ENCODE data around the gene ADAMTS6.
"Not testable (repeated sequence)": the region's sequence is repeated elsewhere in the genome, so short reads cannot be mapped to it uniquely, and the experiment has no call there.

The ADAMTS6 gene

DNA sequence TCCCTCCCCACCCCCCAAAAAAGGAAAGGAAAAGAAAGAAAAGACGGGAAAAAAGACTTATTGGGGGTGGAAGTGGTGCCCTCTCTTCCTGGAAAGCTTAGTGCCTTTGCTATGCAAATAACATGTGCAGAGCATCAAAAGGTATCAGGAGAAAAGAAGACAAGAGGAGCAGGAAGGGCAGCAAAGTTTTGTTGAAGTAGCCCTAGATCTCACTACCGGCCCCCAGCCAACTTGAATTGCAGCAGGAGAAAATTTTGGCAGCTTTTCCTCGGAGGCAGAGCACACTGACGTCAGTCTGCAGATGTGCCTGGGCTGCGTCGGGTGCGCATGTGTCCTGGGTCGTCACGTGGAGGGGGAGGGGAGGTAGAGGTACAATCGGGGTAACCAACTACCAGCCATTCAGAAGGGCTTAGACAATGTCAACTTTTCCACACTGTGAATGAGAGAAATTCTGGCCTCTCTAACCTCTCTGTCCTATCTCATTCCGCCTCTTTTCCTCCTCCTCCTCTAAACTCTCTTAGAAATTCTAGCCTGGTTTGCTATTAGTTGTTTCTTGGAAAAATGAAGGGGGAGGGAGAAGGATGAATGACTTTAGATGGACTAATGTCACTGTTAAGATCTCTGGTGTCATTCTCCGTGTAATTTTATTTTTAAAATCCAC is at the start of gene ADAMTS6:
TSS of gene ADAMTS6 (minus strand) at position 286 of the 661 bp plus-strand sequence. CDS start 8,247 bp downstream, outside the sequence.
- in situ Hi-C loops (cut with MboI; ENCODE audit: low sequenced_read_pairs): no loop called here

- in situ Hi-C loops (cut with MboI; ENCODE audit: low sequenced_read_pairs): no loop called here
Measured at GRCh38 chr5:65530904-65531303, 49.2 kb upstream of the ADAMTS6 start.

DNA sequence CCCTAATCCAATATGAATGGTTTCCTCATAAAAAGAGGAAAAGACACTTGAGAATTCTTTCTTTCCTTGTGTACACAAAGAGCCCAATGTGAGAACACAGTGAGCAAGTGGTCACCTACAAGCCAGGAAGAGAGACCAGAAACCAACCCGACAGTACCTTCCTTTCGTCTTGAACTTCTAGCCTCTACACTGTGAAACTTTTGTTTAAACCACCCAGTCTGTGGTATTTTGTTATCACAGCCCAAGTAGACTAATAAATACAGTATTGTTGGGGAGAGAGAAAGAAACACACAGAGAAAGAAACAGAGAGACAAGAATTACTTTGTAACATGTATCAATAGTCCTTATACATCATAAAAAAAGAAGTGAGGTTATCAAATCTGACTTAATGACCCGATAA is 44.0 kb upstream of the ADAMTS6 start:
- in situ Hi-C loops (cut with MboI; ENCODE audit: low sequenced_read_pairs): no loop called here

GRCh38 chr5:65512170-65512937 is 30.6 kb upstream of the ADAMTS6 start:
- in situ Hi-C loops (cut with MboI; ENCODE audit: low sequenced_read_pairs): no loop called here

DNA sequence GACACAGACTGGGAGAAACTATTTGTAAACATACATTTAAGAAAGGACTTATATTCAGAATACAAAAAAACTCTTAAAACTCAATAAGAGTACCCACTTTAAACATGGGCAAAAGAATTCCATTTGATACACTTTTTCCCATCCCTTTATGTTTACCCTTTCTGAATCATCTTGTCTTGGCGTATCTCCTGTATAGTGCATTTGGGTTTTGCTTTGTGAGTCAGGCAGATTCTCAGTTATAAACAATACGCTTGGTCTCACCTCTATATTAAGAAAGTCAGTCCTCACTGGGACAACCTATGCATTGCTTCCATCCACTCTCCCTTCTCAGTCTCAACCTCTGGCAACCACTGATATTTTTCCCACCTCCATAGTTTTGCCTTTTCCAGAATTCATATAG is 27.3 kb upstream of the ADAMTS6 start:
- in situ Hi-C loops (cut with MboI; ENCODE audit: low sequenced_read_pairs): no loop called here

DNA sequence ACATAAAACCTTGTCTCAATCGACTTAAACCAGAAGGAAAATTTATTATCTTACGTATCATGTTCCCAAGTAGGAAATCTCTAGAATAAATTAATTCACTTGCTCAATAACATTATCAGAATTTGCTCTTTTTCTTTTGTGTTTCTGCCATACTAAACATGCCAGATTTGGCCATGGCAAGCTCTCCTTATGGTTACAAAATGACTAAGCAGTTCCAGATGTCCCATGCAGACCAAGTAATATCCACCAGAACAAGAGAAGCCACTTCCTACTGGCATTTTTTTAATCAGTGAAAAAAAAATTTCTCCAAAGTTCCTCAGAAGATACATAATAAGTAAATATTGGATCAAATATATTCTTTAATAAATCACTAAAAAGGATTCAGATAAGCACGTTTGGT is 25.2 kb upstream of the ADAMTS6 start:
- in situ Hi-C loops (cut with MboI; ENCODE audit: low sequenced_read_pairs): no loop called here

- in situ Hi-C loops (cut with MboI; ENCODE audit: low sequenced_read_pairs): no loop called here
Measured at GRCh38 chr5:65489119-65489518, 7.4 kb upstream of the ADAMTS6 start.

- in situ Hi-C loops (cut with MboI; ENCODE audit: low sequenced_read_pairs): not testable (repeated sequence)
Measured at GRCh38 chr5:65488038-65488687, 6.4 kb upstream of the ADAMTS6 start.

GRCh38 chr5:65486803-65487202 is 5.1 kb upstream of the ADAMTS6 start:
- in situ Hi-C loops (cut with MboI; ENCODE audit: low sequenced_read_pairs): not testable (repeated sequence)

DNA sequence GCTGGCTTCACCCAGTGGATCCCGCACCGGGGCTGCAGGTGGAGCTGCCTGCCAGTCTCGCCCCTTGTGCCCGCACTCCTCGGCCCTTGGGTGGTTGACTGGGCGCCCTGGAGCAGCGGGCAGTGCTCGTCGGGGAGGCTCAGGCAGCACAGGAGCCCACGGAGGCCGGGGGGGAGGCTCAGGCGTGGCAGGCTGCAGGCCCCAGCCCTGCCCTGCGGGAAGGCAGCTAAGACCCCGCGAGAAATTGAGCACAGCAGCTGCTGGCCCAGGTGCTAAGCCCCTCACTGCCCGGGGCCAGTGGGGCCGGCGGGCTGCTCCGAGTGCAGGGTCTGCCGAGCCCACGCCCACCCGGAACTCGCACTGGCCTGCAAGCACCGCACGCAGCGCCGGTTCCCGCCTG is 3.7 kb upstream of the ADAMTS6 start:
- in situ Hi-C loops (cut with MboI; ENCODE audit: low sequenced_read_pairs): no loop called here

DNA sequence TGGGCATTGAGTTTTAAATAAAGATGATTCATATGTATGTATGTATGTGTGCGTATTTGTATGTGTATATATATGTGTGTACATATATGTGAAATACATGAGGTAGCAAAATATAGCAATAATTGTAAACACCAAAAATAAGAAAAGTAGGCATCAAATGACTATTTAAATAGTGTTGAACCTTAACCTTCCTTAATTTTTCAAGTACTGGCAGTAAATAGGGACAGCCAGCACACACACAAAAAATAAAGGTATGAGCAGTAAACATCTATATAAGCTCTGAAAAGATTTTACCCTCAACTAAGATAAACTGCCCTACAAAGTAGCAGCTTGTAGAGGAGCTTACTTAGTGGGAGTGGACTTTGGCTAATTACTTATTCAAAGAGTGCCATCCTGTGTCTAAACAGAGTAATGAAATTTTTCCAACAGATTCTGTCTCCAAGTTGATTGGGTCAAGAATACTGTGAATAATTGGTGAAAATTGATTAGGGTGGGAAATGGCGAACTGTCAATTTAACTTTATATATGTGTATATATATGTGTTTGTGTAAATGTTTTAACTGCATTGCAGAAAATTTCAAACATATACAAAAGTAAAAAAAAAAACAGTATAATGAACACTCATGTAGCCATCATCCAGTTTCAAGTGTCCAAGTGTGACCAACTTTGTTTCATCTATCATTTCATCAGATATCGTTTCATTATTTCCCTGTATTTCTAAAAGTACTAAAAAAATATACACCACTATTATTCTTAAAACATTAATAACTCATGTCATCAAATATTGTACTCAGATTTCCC is 2.0 kb upstream of the ADAMTS6 start:
- in situ Hi-C loops (cut with MboI; ENCODE audit: low sequenced_read_pairs): no loop called here

GRCh38 chr5:65482736-65483545 is 1.2 kb upstream of the ADAMTS6 start:
- in situ Hi-C loops (cut with MboI; ENCODE audit: low sequenced_read_pairs): no loop called here

DNA sequence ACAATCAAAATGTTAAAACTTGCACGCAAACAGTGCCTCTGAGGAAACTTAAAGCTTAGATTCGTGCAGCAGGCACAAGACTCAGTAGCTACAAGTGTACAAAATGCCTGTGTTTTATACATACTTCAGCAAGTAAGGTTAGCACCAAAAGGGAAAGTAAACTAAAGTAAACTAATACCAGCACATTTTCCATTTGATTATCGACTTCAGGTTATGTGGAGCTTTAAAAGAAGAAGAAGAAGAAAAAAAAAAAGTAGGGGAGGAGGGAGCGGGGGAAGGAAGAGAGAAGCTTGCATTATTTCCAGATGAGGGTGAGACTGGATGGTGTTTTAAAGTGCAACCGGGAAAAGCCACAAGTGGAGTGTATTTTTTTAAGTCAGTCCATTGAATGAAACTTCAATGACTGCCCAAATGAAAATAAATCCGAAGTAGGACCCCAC is 596 bp upstream of the ADAMTS6 start:
- in situ Hi-C loops (cut with MboI; ENCODE audit: low sequenced_read_pairs): no loop called here

DNA sequence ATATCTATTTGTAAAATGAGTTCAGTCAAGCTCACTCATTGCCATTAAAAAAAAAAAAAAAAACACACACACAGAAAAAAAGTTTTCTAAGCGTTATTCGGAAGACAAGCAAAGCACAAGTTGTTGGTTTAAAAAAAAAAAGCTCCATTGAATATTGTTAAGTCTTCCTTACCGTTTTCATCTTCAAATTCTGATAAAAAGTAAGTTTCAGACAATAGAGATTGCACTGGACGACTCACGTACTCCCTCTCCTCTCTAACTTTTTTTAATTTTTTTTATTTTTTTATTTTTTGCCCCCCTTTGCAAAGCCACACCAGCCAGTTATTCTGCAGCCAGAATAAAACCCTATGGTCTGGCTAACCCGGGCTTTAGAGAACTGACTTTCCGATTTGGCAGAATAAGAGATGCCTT is 544 bp downstream of the ADAMTS6 start:
- in situ Hi-C loops (cut with MboI; ENCODE audit: low sequenced_read_pairs): no loop called here

DNA sequence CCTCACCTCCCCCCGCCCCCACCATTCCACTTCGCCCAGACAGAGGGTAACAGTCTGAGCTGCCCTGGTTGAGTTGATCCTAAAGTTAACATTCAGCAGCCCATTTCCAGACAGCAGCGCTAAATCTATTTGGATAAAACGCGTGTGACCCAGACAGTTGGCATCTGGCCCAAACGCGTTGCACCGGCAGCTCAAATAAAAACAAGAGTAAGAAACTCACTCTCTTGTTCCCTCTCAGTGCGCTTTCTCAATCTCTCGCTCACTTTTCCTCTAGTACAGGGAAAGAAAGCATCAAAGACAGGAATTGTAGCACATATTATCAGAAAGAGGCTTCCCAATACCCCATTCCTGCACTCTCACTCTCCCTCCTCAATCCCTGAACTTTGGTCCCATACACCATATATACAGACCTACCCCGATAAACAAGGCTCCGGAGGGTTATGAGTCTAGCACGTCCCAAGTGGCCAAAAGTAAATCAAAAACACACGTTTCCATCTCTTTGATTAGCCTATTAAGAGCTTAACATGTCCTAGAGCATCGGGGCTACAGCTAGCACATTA is 1.3 kb downstream of the ADAMTS6 start:
- in situ Hi-C loops (cut with MboI; ENCODE audit: low sequenced_read_pairs): no loop called here

DNA sequence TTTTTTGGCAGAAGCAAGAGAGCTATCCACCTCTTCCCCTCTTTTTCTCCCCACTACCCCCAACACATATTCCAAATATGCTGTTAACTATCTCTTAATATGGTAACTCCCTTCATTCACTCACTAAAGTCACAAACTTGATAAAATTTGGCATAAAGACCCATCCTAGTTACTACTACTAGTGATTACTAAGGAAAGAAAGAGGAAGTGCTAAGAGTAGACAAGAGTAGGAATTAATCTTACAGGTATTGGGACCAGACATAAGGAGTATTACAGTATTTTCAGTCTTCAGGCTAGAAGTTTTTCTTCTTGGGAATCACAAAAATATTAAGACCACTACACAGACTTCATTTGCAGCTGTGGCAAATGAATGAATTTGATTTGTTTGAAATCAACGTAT is 2.2 kb downstream of the ADAMTS6 start:
- in situ Hi-C loops (cut with MboI; ENCODE audit: low sequenced_read_pairs): no loop called here

- in situ Hi-C loops (cut with MboI; ENCODE audit: low sequenced_read_pairs): no loop called here
Measured at GRCh38 chr5:65478336-65478735, 3.4 kb downstream of the ADAMTS6 start.

DNA sequence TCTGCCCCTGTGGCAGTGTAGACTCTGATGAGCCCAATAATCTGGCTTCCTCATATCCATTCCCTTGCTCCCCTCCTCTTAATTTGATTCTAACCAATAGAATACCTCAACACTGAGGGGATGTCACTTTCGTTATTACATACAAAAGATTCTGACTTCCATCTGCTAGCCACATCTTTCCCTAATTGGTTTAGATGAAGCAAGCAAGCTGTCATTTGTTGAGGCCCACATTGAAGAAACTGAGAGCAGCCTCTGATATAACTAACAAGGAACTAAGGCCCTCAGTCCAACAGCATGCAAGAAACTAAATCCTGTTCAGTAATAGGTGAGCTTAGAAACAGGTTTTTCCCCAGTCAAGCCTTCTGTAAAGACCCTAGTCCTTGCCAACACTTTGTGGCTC is 5.8 kb downstream of the ADAMTS6 start:
- in situ Hi-C loops (cut with MboI; ENCODE audit: low sequenced_read_pairs): no loop called here

DNA sequence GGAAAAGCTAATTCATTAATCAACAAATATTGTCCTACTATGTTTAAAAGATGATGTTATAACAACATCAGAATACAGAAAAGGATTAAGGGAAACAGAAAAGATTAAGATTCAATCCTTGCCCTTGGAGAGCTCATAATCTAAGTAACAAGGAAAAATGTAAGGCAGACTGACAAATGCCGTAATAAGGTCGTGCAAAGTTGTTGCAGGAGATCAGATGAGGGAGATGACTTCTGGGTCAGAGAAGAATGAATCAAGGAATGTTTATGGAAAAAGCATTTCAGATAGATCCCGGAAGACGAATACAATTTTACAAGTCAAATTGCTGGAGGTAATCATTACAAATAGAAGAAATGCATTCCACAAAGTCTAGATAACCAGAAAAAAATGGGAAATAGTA is 6.4 kb downstream of the ADAMTS6 start:
- in situ Hi-C loops (cut with MboI; ENCODE audit: low sequenced_read_pairs): no loop called here

GRCh38 chr5:65474130-65474711 is 7.5 kb downstream of the ADAMTS6 start:
- in situ Hi-C loops (cut with MboI; ENCODE audit: low sequenced_read_pairs): no loop called here

Measured in hTERT RPE-1 (cell line).